ENCODE data around the gene ULK4. TPM values are rescaled to one million over a fixed set of nuclear protein-coding genes. Genes with fewer than 3 reads are reported as not detected.

The ULK4 gene
- polyA plus RNA-seq, 1 donor from 2014 or later: 7.2 TPM

GRCh38 chr3:41997702-41998550 lies 36.0 kb upstream of the ULK4 start:
- Histone ChIP-seq H3K9me3 (ENCODE audit: low read length) (no peaks in the 10 kb centered on the region), H3K9ac (ENCODE audit: low read length) (no peak overlapping the region), H3K4me2 (ENCODE audit: low read length) (no peak overlapping the region), H3K79me2 (replicated peaks; ENCODE audit: insufficient read depth, low read length) (no peaks in the 10 kb centered on the region), H3K36me3 (ENCODE audit: insufficient read depth, low read length) (no peaks in the 10 kb centered on the region), H3F3A (ENCODE audit: insufficient read depth, low read length, poor library complexity, severe bottlenecking) (no peaks in the 10 kb centered on the region), H3K9me2 (ENCODE audit: insufficient read depth, low read length) (no peaks in the 10 kb centered on the region), H4K20me1 (ENCODE audit: insufficient read depth) (no peaks in the 10 kb centered on the region), H3K27ac (ENCODE audit: low read length) (no peak overlapping the region), H3K4me3 (ENCODE audit: low read length) (no peak overlapping the region), H2AFZ (ENCODE audit: low read depth, low read length) (no peak overlapping the region), H3K27me3 (ENCODE audit: insufficient read depth, low read depth, low read length) (no peaks in the 10 kb centered on the region)
- TF ChIP-seq MXI1 (conservative IDR thresholded peaks at IDR 0.05; ENCODE audit: poor library complexity, severe bottlenecking) (no peak), SMC3 (conservative IDR thresholded peaks at IDR 0.05; ENCODE audit: poor library complexity) (no peak), TAF1 (IDR thresholded peaks at IDR 0.05; ENCODE audit: low read depth) (no peak), EZH2 (IDR thresholded peaks at IDR 0.05; ENCODE audit: borderline replicate concordance, insufficient read depth, low read length, poor library complexity, severe bottlenecking) (no peak), EP300 (conservative IDR thresholded peaks at IDR 0.05; ENCODE audit: poor library complexity, severe bottlenecking) (no peak), POLR2AphosphoS5 (IDR thresholded peaks at IDR 0.05) (no peak), RAD21 (conservative IDR thresholded peaks at IDR 0.05) (no peak), REST (IDR thresholded peaks at IDR 0.05; ENCODE audit: borderline replicate concordance) (no peak)

DNA sequence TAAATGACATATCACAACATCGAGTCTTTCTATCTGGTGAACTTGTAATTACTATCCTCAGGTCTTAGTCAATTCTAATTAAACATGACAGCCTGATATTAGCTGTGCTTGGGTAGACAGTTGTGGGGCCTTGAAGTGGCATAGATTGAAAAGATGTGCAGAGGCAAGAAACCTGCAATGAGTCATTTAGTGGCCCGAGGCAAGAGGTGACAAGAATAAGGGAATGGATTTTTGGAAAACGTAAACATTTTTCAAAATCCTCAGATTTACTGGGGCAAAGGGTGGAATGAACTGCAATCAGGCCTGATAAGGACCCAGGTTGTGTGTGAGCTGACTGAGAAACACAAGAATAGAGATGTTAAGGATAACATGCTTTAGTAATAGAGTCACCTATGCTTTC lies 29.5 kb upstream of the ULK4 start:
- Histone ChIP-seq H3F3A (ENCODE audit: insufficient read depth, low read length, poor library complexity, severe bottlenecking) (no peaks in the 10 kb centered on the region), H3K9me3 (ENCODE audit: low read length) (no peaks in the 10 kb centered on the region), H3K4me3 (ENCODE audit: low read length) (no peak overlapping the region), H3K9ac (ENCODE audit: low read length) (no peak overlapping the region), H2AFZ (ENCODE audit: low read depth, low read length) (no peak overlapping the region), H3K27me3 (ENCODE audit: insufficient read depth, low read depth, low read length) (no peaks in the 10 kb centered on the region), H3K9me2 (ENCODE audit: insufficient read depth, low read length) (no peaks in the 10 kb centered on the region), H3K36me3 (ENCODE audit: insufficient read depth, low read length) (no peaks in the 10 kb centered on the region), H3K79me2 (replicated peaks; ENCODE audit: insufficient read depth, low read length) (no peaks in the 10 kb centered on the region), H4K20me1 (ENCODE audit: insufficient read depth) (no peaks in the 10 kb centered on the region), H3K27ac (ENCODE audit: low read length) (no peak overlapping the region), H3K4me2 (ENCODE audit: low read length) (no peak overlapping the region)
- TF ChIP-seq SMC3 (conservative IDR thresholded peaks at IDR 0.05; ENCODE audit: poor library complexity) (no peak), EZH2 (IDR thresholded peaks at IDR 0.05; ENCODE audit: borderline replicate concordance, insufficient read depth, low read length, poor library complexity, severe bottlenecking) (no peak)

DNA sequence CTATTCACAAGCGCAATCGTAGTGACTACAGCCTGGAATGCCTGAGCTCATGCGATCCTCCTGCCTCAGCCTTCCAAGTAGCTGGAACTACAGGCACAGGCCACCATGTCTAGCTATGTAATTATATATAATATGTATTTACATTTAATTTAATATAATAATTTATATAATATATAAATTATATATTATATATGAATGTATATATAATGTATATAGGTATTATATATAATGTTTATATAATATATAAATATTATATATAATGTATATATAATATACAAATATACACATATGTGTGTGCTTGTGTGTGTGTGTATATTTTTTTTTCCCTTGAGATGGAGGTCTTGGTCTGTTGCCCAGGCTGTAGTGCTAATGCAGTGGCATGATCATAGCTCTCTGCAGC lies 27.6 kb upstream of the ULK4 start:
- no peak overlapping the region for H3K9ac ChIP-seq (ENCODE audit: low read length)
- TF ChIP-seq EP300 (conservative IDR thresholded peaks at IDR 0.05; ENCODE audit: poor library complexity, severe bottlenecking) (no peak), TAF1 (IDR thresholded peaks at IDR 0.05; ENCODE audit: low read depth) (no peak), RAD21 (conservative IDR thresholded peaks at IDR 0.05) (no peak), EZH2 (IDR thresholded peaks at IDR 0.05; ENCODE audit: borderline replicate concordance, insufficient read depth, low read length, poor library complexity, severe bottlenecking) (no peak), MXI1 (conservative IDR thresholded peaks at IDR 0.05; ENCODE audit: poor library complexity, severe bottlenecking) (no peak), REST (IDR thresholded peaks at IDR 0.05; ENCODE audit: borderline replicate concordance) (no peak), POLR2AphosphoS5 (IDR thresholded peaks at IDR 0.05) (no peak), SMC3 (conservative IDR thresholded peaks at IDR 0.05; ENCODE audit: poor library complexity) (no peak)
- TF ChIP-seq, protein P1, sequence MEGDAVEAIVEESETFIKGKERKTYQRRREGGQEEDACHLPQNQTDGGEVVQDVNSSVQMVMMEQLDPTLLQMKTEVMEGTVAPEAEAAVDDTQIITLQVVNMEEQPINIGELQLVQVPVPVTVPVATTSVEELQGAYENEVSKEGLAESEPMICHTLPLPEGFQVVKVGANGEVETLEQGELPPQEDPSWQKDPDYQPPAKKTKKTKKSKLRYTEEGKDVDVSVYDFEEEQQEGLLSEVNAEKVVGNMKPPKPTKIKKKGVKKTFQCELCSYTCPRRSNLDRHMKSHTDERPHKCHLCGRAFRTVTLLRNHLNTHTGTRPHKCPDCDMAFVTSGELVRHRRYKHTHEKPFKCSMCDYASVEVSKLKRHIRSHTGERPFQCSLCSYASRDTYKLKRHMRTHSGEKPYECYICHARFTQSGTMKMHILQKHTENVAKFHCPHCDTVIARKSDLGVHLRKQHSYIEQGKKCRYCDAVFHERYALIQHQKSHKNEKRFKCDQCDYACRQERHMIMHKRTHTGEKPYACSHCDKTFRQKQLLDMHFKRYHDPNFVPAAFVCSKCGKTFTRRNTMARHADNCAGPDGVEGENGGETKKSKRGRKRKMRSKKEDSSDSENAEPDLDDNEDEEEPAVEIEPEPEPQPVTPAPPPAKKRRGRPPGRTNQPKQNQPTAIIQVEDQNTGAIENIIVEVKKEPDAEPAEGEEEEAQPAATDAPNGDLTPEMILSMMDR (IDR thresholded peaks at IDR 0.05; ENCODE audit: poor library complexity, severe bottlenecking): no peak

More for the DNA sequence above, 27.6 kb upstream of the ULK4 start:
- no peak overlapping the region for H3K27ac ChIP-seq (ENCODE audit: low read length)
- H3K4me2 ChIP-seq (ENCODE audit: low read length): no peak overlapping the region
- H3F3A ChIP-seq (ENCODE audit: insufficient read depth, low read length, poor library complexity, severe bottlenecking): no peaks in the 10 kb centered on the region
- H3K79me2 ChIP-seq (replicated peaks; ENCODE audit: insufficient read depth, low read length): no peaks in the 10 kb centered on the region
- H3K36me3 ChIP-seq (ENCODE audit: insufficient read depth, low read length): no peaks in the 10 kb centered on the region
- no peaks in the 10 kb centered on the region for H3K9me2 ChIP-seq (ENCODE audit: insufficient read depth, low read length)
- H3K4me3 ChIP-seq (ENCODE audit: low read length): no peak overlapping the region
- no peaks in the 10 kb centered on the region for H3K9me3 ChIP-seq (ENCODE audit: low read length)
- no peak overlapping the region for H2AFZ ChIP-seq (ENCODE audit: low read depth, low read length)
- H4K20me1 ChIP-seq (ENCODE audit: insufficient read depth): no peaks in the 10 kb centered on the region
- no peaks in the 10 kb centered on the region for H3K27me3 ChIP-seq (ENCODE audit: insufficient read depth, low read depth, low read length)

Data from neural cell (in vitro differentiated cells).